Body of pancreas (tissue), 4 donors: Measurements from ENCODE around the gene KMO. TPM values are rescaled to one million over a fixed set of nuclear protein-coding genes. Genes with fewer than 3 reads are reported as not detected.

Source experiments
- ATAC-seq: fragments of 150-250 bp; one replicate; pipeline ENCODE4 v1.9.1; 2016
- DNase-seq, 4 donors: peaks; one replicate each; pipeline ENCODE4 v3.0.0-alpha.2; 2019
- H3K27ac ChIP-seq, 4 donors: fragments of 200-600 bp; sonication (generic); 1 replicate in 3 of 4; 2 replicates in 1 of 4; pipeline versions ENCODE4 v1.5.1 to v1.6.1; 2016 to 2019; ENCODE audit warnings: mild to moderate bottlenecking in 1 of 4, mixed read lengths in 1 of 4, moderate library complexity in 1 of 4
- H3K27me3 ChIP-seq, 2 donors: fragments of 200-600 bp; sonication (generic); one replicate each; pipeline ENCODE4 v1.6.0; 2016; ENCODE audit warnings: mild to moderate bottlenecking in 1 of 2
- H3K36me3 ChIP-seq, 2 donors: fragments of 200-600 bp; sonication (generic); replicated peaks in 1 of 2; 2 replicates each; pipeline ENCODE4 v1.5.1; 2016; ENCODE audit warnings: low read depth in 2 of 2; ENCODE audit not compliant: insufficient read depth in 1 of 2
- H3K4me1 ChIP-seq: fragments of 200-600 bp; sonication (generic); one replicate; pipeline ENCODE4 v1.6.0; 2016
- H3K4me3 ChIP-seq, 2 donors: fragments of 200-600 bp; sonication (generic); 1 replicate in 1 of 2; 2 replicates in 1 of 2; pipeline ENCODE4 v1.5.1; 2016 to 2019
- H3K9me3 ChIP-seq, 3 donors: fragments of 200-600 bp; sonication (generic); 1 replicate in 2 of 3; 2 replicates in 1 of 3; pipeline ENCODE4 v1.5.1; 2016
- CTCF ChIP-seq, 7 experiments: fragments of 450-650 bp in 4 of 7; fragments of 200-600 bp in 3 of 7; sonication (generic) in 3 of 7; IDR thresholded peaks; one replicate each; pipeline ENCODE4 v1.5.1; 2016 to 2019; ENCODE audit warnings: antibody characterized with exemption in 7 of 7
- POLR2A ChIP-seq, 3 donors: fragments of 450-650 bp; IDR thresholded peaks; one replicate each; pipeline ENCODE4 v1.6.1; 2016; ENCODE audit warnings: antibody characterized with exemption in 3 of 3, mild to moderate bottlenecking in 2 of 3
- WGBS, 2 donors: methylation state at CpG; one replicate each; pipeline ENCODE4 v1.1.5; 2017; 5-methylcytosine and 5-hydroxymethylcytosine counted together
- intact Hi-C: fragments of 100-400 bp; cut with DNase I; formaldehyde crosslinking; loops from one replicate; pipeline ENCODE4 v1.15.1; 2023
- total RNA-seq, 2 donors: library from RNA; depleted of rRNA; stranded (reverse); fragments of >200 nt; gene quantifications; one replicate each; pipeline ENCODE4 v1.1.0, GENCODE V29; 2016

Gene KMO
- total RNA-seq, 2 donors from 2014 or later = 1.3 to 3.6 TPM

DNA sequence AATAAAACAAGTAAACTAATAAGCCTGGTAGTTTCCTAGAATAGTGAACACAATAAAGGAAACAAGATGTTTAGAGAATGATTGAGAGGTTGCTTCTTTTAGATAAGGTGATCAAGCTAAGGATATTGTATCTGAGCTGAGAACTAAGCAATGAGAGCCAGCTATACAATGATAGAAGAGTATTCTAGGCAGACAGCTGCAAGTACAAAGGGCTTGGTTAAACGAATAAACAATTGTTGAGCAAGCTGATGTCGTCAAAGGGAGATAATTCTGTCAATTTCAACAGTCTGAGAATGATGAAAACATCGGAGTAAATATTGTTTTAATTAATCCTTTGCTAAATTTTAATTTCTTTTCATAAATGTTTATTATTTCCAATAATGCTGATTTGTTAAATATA, 7.2 kb upstream of the KMO start:
- ATAC-seq (no peak), DNase-seq (no peak)
- 43 to 45% methylated on average over 3 of the region's 3 CpGs for WGBS, 2 donors
- H3K4me3 ChIP-seq = no peak overlapping the region
- no peaks in the 10 kb centered on the region for H3K9me3 ChIP-seq
- no peaks in the 10 kb centered on the region for H3K36me3 ChIP-seq
- TF ChIP-seq POLR2A (IDR thresholded peaks at IDR 0.05) = no peak
- no peak for TF ChIP-seq CTCF (IDR thresholded peaks at IDR 0.05)
- H3K27ac ChIP-seq = no peak overlapping the region
- no peaks in the 10 kb centered on the region for H3K27me3 ChIP-seq
- intact Hi-C loops = no loop called here
- H3K4me1 ChIP-seq = no peaks in the 10 kb centered on the region

GRCh38 chr1:241527146-241527545, 5.0 kb upstream of the KMO start:
- Histone ChIP-seq H3K9me3 (no peaks in the 10 kb centered on the region), H3K4me1 (no peaks in the 10 kb centered on the region), H3K27me3 (no peaks in the 10 kb centered on the region), H3K27ac (no peak overlapping the region), H3K4me3 (no peak overlapping the region), H3K36me3 (no peaks in the 10 kb centered on the region)
- no peak for TF ChIP-seq POLR2A (IDR thresholded peaks at IDR 0.05)
- TF ChIP-seq CTCF (IDR thresholded peaks at IDR 0.05) = no peak
- no peak for ATAC-seq
- intact Hi-C loops = no loop called here
- no peak for DNase-seq
- WGBS, 2 donors = 50 to 51% methylated on average over 3 of the region's 3 CpGs

- TF ChIP-seq CTCF (IDR thresholded peaks at IDR 0.05) (peak in 6 of 7 experiments; percentile 55 to 80 (median 74)), POLR2A (IDR thresholded peaks at IDR 0.05) (no peak)
- intact Hi-C loops = loop anchor here (10.0 kb wide), 1 partner anchor 103 kb away; no protein-coding TSS in a partner anchor
- DNase-seq (no peak), ATAC-seq (peak; percentile 95)
- WGBS, 2 donors = 0 to 1% methylated on average over 11 of the region's 11 CpGs
- Histone ChIP-seq H3K36me3 (no peaks in the 10 kb centered on the region), H3K9me3 (no peaks in the 10 kb centered on the region), H3K27me3 (no peaks in the 10 kb centered on the region), H3K4me3 (peak overlapping the region in 1 of 2 donors; percentile 26), H3K4me1 (no peaks in the 10 kb centered on the region), H3K27ac (peak overlapping the region in 2 of 4 donors; percentile 1 to 72)
These were observed 700 bp upstream of the KMO start for GRCh38 chr1:241531195-241532161.

GRCh38 chr1:241532864-241533263, 686 bp downstream of the KMO start:
- Histone ChIP-seq H3K27ac (no peak overlapping the region), H3K4me1 (no peaks in the 10 kb centered on the region), H3K36me3 (no peaks in the 10 kb centered on the region), H3K9me3 (no peaks in the 10 kb centered on the region), H3K27me3 (no peaks in the 10 kb centered on the region), H3K4me3 (no peak overlapping the region)
- ATAC-seq = no peak
- DNase-seq = no peak
- 73 to 78% methylated on average over 7 of the region's 7 CpGs for WGBS, 2 donors
- TF ChIP-seq POLR2A (IDR thresholded peaks at IDR 0.05) (no peak), CTCF (IDR thresholded peaks at IDR 0.05) (no peak)
- intact Hi-C loops = loop anchor here (10.0 kb wide), 1 partner anchor 102 kb away; no protein-coding TSS in a partner anchor
